KOPT-K1 (cell line): Measurements from ENCODE around the gene ISG15.

Source experiments
- H3K27ac ChIP-seq: fragments of 200-600 bp; sonication (generic); 2 replicates; pipeline ENCODE4 v1.5.1; 2016; ENCODE audit warnings: antibody characterized with exemption, mild to moderate bottlenecking, low read depth, low read length; ENCODE audit not compliant: poor library complexity, severe bottlenecking
- H3K36me3 ChIP-seq: fragments of 200-600 bp; sonication (generic); 2 replicates; pipeline ENCODE4 v1.5.1; 2017; ENCODE audit warnings: antibody characterized with exemption, mild to moderate bottlenecking, low read length, moderate library complexity; ENCODE audit not compliant: insufficient read depth
- H3K9me3 ChIP-seq: fragments of 200-600 bp; sonication (generic); 2 replicates; pipeline ENCODE4 v1.5.1; 2017; ENCODE audit warnings: antibody characterized with exemption, low read length, mild to moderate bottlenecking; ENCODE audit not compliant: insufficient read depth, poor library complexity, severe bottlenecking

ISG15 gene

GRCh38 chr1:1058921-1059493, 45.7 kb downstream of the ISG15 start:
- no peaks in the 10 kb centered on the region for H3K9me3 ChIP-seq
- no peak overlapping the region for H3K27ac ChIP-seq
- H3K36me3 ChIP-seq, result no peaks in the 10 kb centered on the region

GRCh38 chr1:1059494-1060280, 46.4 kb downstream of the ISG15 start:
- Histone ChIP-seq H3K9me3 (no peaks in the 10 kb centered on the region), H3K36me3 (no peaks in the 10 kb centered on the region), H3K27ac (no peak overlapping the region)

GRCh38 chr1:1060281-1061000, 47.1 kb downstream of the ISG15 start:
- Histone ChIP-seq H3K27ac (no peak overlapping the region), H3K36me3 (no peaks in the 10 kb centered on the region), H3K9me3 (no peaks in the 10 kb centered on the region)

- Histone ChIP-seq H3K27ac (no peak overlapping the region), H3K36me3 (no peaks in the 10 kb centered on the region), H3K9me3 (no peaks in the 10 kb centered on the region)
Measured at GRCh38 chr1:1061682-1062345, 48.5 kb downstream of the ISG15 start.

- H3K36me3 ChIP-seq, result no peaks in the 10 kb centered on the region
- no peaks in the 10 kb centered on the region for H3K9me3 ChIP-seq
- no peak overlapping the region for H3K27ac ChIP-seq
Measured at GRCh38 chr1:1062348-1063163, 49.3 kb downstream of the ISG15 start.

GRCh38 chr1:1063261-1063944, 50.1 kb downstream of the ISG15 start:
- Histone ChIP-seq H3K27ac (no peak overlapping the region), H3K36me3 (no peaks in the 10 kb centered on the region), H3K9me3 (no peaks in the 10 kb centered on the region)
